Testis (tissue), 2 donors: ENCODE measurements around the gene CREB3L1.

ENCODE experiments used
- CTCF ChIP-seq, 3 experiments: fragments of 450-650 bp in 2 of 3; fragments of 200-600 bp in 1 of 3; sonication (generic) in 1 of 3; IDR thresholded peaks; one replicate each; pipeline ENCODE4 v1.5.1; 2016 to 2019; ENCODE audit warnings: antibody characterized with exemption in 3 of 3, mild to moderate bottlenecking in 2 of 3, moderate library complexity in 1 of 3
- POLR2A ChIP-seq: fragments of 450-650 bp; IDR thresholded peaks from one replicate; pipeline ENCODE4 v1.6.1; 2017; ENCODE audit warnings: antibody characterized with exemption, mild to moderate bottlenecking, moderate library complexity

DNA sequence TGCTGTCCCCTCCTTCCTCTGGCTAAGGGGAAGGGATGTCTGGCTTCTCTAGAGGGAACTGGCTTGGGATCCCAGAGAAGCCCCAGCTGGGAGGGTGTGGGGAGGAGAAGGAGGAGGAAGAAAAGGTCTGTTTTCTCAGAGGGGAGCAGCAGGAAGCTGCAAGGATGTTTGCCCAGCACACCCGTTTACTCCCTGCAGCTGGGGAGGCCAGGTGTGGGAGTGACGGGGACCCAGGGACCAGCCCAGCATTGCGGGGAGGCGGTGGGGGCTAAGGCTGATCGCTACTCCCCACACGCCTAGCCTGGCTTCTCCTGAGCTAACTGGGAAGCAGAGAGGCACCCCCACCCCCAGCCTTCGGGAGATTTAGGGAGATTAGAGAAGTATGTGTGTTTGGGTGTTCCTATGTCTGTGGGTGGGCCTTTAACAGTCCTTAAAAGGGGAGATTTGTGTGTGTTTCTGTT, 3.9 kb downstream of the CREB3L1 start:
- TF ChIP-seq CTCF (IDR thresholded peaks at IDR 0.05) (no peak), POLR2A (no peak)
